Activated T-cell treated with anti-CD3 and anti-CD28 coated beads, Interleukin-2, amount 50 U/mL, for 4 hours (primary cell): ENCODE data around the gene CAMTA1. TPM values are rescaled to one million over a fixed set of nuclear protein-coding genes. Genes with fewer than 3 reads are reported as not detected.
"Not testable (repeated sequence)": the region's sequence is repeated elsewhere in the genome, so short reads cannot be mapped to it uniquely, and the experiment has no call there.

Experiments
- ATAC-seq, 2 donors: fragments of 200-7000 bp; cut with Tn5 transposase; one replicate each; pipeline ENCODE4 v1.10.0; 2021
- DNase-seq: peaks from one replicate; pipeline ENCODE4 v3.0.0-alpha.2; 2020
- H3K27me3 Mint-ChIP-seq: one replicate; pipeline ENCODE4 v1.8.0; 2021; ENCODE audit warnings: low read depth, mixed read lengths
- H3K36me3 Mint-ChIP-seq: one replicate; pipeline ENCODE4 v1.8.0; 2022; ENCODE audit warnings: mixed read lengths; ENCODE audit not compliant: insufficient read depth
- H3K4me1 Mint-ChIP-seq: one replicate; pipeline ENCODE4 v1.8.0; 2021; ENCODE audit warnings: low read depth, mixed read lengths
- H3K4me3 Mint-ChIP-seq: one replicate; pipeline ENCODE4 v1.8.0; 2021; ENCODE audit warnings: mild to moderate bottlenecking, moderate library complexity, mixed read lengths
- H3K9me3 Mint-ChIP-seq: one replicate; pipeline ENCODE4 v1.8.0; 2021; ENCODE audit warnings: mixed read lengths
- total RNA-seq, 3 donors: library from RNA; stranded (reverse); gene quantifications; one replicate each; pipeline ENCODE4 v1.2.1, GENCODE V29; 2021

Gene CAMTA1
- total RNA-seq, 3 donors from 2014 or later, result 47.5 to 50.3 (median 47.7) TPM

DNA sequence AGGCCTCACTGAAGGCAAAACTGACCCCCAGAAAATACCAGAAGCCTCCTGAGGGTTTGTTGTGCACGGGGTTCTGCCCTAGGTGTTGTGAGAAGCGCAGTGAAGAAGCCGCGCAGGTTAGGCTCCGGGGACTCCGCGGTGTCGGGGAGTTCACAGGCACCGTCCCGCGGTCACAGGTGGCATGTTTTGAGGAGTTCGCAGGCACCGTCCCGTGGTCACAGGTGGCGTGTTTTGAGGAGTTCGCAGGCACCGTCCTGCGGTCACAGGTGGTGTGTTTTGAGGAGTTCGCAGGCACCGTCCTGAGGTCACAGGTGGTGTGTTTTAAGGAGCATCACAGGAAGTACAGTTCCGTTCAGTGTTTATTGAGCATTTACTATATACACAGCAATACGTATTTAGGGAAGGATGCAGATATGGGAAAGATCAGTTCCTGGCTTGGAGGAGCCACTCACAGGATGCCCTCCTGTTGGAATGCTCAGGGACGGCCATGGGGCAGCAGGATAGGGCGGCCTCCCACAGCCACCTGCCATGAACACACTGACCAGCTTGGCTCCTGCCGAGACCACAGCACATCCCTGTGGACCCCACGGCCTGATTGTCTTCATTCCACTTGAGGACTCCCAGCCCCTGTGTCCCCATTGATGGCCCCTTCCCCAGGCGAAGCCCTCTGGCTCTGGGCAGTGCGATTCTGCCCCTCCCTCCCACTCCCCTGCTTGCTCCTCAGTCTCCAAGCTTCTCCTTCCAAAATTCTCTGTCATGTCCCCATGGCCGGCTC, 899.8 kb downstream of the CAMTA1 start:
- Mint-ChIP-seq H3K4me1 (no peaks in the 10 kb centered on the region), H3K9me3 (no peaks in the 10 kb centered on the region), H3K27me3 (peaks cover 6% of the 10 kb centered on the region), H3K4me3 (no peak overlapping the region), H3K36me3 (no peaks in the 10 kb centered on the region)
- DNase-seq (no peak), ATAC-seq (no peak)

DNA sequence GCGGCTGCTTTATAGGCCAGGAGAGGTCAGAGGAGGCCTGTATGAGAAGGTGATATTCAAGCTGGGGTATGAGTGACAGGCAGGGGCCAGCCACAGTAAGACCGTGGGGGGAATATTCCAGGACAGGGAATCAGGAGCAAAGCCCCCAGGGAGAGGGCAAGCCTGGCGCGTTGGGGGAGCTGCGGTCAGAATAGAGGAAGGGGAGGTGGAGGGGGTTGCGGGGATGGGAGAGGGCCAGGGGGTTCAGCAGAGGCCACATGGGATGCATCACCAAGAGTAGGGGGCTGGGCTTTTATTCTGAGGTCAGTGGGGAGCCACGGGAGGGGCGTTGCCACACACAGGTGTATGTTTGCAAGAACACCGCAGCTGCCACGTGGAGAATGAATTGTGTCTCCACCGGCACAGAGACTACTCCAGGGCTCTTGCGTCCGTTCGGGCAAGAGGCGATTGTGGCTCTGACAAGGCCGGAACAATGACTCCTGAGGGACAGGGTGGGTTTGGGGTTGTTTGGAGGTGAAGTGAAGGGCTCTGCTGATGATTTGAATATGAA, 901.1 kb downstream of the CAMTA1 start:
- H3K4me3 Mint-ChIP-seq, result no peak overlapping the region
- H3K36me3 Mint-ChIP-seq, result no peaks in the 10 kb centered on the region
- ATAC-seq (no peak), DNase-seq (no peak)
- no peaks in the 10 kb centered on the region for H3K4me1 Mint-ChIP-seq
- H3K27me3 Mint-ChIP-seq, result peaks cover 11% of the 10 kb centered on the region
- H3K9me3 Mint-ChIP-seq, result peaks cover 1% of the 10 kb centered on the region

DNA sequence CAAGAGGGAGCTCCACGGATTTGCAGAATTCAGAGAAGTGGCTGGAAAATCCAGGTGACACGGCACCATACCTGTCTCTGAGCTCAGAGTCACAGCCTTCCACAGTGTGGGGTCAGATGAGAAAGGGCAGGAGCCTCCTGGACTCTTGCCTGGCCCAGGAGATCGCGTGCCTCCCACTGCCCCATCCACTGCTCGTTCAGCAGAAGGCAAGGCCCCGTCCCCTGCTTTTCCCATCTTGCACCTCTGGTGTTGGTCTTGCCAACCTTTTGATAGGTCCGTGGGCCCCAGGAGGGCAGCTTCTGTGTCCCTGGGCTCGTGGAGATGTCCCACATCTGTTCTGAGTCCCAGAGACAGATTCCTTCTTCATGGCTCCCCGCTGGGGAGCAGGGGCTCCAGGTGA, 902.2 kb downstream of the CAMTA1 start:
- Mint-ChIP-seq H3K27me3 (peaks cover 11% of the 10 kb centered on the region), H3K4me1 (no peaks in the 10 kb centered on the region), H3K36me3 (no peaks in the 10 kb centered on the region), H3K9me3 (peaks cover 3% of the 10 kb centered on the region), H3K4me3 (no peak overlapping the region)
- ATAC-seq, result no peak
- DNase-seq, result no peak

DNA sequence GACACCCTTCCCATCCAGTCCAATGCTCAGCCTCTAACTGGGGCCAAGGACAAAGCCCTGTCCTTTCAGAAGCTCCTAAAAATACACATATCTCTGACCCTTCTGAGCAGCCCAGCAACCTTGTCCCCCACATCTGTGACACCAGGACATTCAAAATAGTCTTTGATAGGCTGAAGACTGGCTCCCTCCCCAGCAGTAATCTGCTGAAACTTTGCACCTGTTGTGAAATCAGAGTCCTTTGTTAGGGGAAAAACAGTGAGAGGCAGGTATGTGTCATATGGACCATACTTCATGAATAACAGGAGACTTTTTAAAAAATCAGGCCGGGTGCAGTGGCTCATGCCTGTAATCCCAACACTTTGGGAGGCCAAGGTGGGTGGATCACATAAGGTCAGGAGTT, 903.4 kb downstream of the CAMTA1 start:
- H3K36me3 Mint-ChIP-seq, result no peaks in the 10 kb centered on the region
- DNase-seq (no peak), ATAC-seq (no peak)
- H3K4me1 Mint-ChIP-seq, result no peaks in the 10 kb centered on the region
- H3K9me3 Mint-ChIP-seq, result peaks cover 3% of the 10 kb centered on the region
- peaks cover 11% of the 10 kb centered on the region for H3K27me3 Mint-ChIP-seq
- no peak overlapping the region for H3K4me3 Mint-ChIP-seq

DNA sequence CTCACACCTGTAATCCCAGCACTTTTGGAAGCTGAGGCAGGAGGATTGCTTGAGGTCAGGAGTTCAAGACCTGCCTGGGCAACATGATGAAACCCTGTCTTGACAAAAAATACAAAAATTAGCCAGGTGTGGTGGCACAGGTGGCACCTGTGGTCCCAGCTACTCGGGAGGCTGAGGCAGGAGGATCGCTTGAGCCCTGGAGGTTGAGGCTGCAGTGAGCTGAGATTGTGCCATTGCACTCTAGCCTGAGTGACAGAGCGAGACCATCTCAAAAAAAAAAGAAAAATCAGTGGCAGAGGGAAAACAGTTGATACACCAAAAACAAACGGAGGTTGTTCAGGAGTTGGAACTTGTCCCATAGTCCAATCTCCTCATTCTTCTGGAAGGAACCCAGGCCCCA, 904.1 kb downstream of the CAMTA1 start:
- H3K4me1 Mint-ChIP-seq, H3K9me3 Mint-ChIP-seq, H3K4me3 Mint-ChIP-seq, H3K36me3 Mint-ChIP-seq, ATAC-seq, DNase-seq: not testable (repeated sequence)
- H3K27me3 Mint-ChIP-seq, result peaks cover 11% of the 10 kb centered on the region

DNA sequence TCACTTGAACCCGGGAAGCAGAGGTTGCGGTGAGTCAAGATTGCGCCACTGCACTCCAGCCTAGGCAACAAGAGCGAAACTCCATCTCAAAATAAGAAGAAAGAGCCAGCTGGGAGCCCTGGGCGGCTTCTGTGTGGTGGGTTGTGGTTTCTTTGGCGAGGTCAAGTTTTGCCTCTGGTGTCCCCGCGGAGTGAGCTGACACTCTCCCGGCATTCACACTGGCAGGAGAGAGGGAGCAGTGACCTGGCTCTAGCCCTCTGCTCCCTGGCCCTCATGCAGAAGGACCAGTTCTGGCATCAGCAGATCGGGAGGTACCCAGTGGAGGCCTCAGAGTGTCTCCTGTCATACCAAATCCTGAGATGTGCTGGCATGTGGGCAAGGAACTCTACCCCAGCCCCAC, 904.8 kb downstream of the CAMTA1 start:
- Mint-ChIP-seq H3K9me3 (peaks cover 3% of the 10 kb centered on the region), H3K4me3 (no peak overlapping the region), H3K27me3 (peaks cover 11% of the 10 kb centered on the region), H3K4me1 (no peaks in the 10 kb centered on the region), H3K36me3 (no peaks in the 10 kb centered on the region)
- no peak for DNase-seq
- ATAC-seq, result no peak

DNA sequence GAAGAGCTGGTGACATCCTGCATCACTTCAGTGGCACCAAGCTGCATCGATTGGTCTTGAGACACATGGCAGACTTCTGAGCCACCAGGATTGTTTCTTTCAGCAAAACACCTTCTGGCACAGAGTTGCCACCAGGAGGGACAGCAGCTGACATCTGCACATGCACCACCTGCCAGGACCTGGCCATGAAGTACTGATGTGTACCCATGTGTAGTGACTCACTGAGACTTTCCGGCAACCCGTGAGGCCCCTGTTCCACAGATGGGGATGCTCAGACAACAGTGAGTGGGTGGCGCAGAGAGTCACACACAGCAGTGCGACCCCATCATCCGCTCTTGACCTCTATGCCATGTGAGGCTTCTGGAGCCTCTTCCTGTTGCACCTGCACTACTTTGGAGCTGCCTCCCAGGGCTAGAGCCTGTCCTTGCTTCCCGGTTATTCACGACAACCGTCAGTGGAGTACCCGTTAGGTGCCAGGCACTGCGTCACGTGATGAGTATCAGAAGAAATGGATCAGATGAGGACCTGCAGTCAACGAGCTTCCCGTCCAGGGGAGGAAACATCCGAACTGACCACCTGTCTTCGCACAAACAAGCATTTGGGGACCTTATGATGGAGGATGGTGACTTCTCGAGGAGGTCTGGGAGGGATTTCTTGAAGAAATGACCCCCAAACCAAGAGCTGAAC, 905.4 kb downstream of the CAMTA1 start:
- no peaks in the 10 kb centered on the region for H3K4me1 Mint-ChIP-seq
- no peak for ATAC-seq
- no peak for DNase-seq
- H3K27me3 Mint-ChIP-seq, result peaks cover 11% of the 10 kb centered on the region
- H3K4me3 Mint-ChIP-seq, result no peak overlapping the region
- peaks cover 3% of the 10 kb centered on the region for H3K9me3 Mint-ChIP-seq
- no peaks in the 10 kb centered on the region for H3K36me3 Mint-ChIP-seq

DNA sequence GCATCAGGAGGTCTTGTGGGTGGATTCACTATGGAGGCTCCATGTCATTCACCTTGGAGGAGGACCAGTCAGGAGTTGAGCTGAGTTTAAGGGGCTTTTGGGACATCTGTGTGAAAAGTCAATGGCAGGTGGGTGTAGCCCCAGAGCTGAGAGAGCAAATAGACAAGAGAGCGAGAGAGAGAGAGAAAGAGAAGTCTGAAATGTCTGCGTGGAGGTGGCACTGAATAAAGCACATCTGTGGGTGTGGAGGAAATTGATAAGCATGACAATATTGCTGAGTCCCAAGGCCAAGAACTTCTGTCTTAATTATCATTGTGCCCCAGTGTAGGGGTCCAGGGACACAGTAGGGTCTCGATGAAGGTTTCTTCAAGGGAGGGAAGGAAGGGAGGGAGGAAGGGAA, 906.3 kb downstream of the CAMTA1 start:
- Mint-ChIP-seq H3K36me3 (no peaks in the 10 kb centered on the region), H3K4me1 (no peaks in the 10 kb centered on the region), H3K27me3 (peaks cover 11% of the 10 kb centered on the region), H3K9me3 (peaks cover 3% of the 10 kb centered on the region), H3K4me3 (no peak overlapping the region)
- no peak for DNase-seq
- no peak for ATAC-seq

DNA sequence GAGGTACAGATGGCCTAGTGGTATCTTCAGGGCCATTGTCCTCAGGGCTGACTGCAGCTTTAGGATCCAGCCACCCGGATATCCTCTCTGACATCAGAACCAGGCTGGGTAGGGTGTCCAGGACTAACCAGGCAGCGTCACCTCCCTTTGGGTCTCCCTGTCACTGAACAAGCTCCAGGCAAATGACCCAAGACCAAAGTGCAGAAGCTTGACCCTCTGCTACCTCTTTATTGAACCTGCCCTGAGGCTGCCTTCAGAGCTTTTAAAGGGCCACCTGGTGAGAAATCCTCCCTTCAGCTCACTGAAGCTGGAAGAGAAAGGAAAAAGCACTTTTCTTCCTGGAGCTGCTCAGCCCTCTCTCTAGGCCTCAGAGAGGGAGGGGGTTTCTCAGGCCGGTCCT, 906.8 kb downstream of the CAMTA1 start:
- peaks cover 9% of the 10 kb centered on the region for H3K27me3 Mint-ChIP-seq
- H3K36me3 Mint-ChIP-seq, result no peaks in the 10 kb centered on the region
- ATAC-seq (no peak), DNase-seq (no peak)
- peaks cover 3% of the 10 kb centered on the region for H3K9me3 Mint-ChIP-seq
- no peak overlapping the region for H3K4me3 Mint-ChIP-seq
- no peaks in the 10 kb centered on the region for H3K4me1 Mint-ChIP-seq

DNA sequence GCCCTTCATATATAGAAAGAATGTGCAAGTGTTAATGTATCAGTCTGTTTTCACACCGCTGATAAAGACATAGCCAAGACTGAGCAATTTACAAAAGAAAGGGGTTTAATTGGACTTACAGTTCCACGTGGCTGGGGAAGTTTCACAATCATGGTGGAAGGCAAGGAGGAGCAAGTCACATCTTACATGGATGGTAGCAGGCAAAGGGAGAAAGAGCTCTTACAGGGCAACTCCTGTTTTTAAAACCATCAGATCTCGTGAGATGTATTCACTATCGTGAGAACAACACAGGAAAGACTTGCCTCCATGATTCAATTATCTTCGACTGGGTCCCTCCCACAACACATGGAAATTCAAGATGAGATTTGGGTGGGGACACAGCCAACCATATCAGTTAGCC, 907.8 kb downstream of the CAMTA1 start:
- H3K27me3 Mint-ChIP-seq, H3K4me1 Mint-ChIP-seq: not testable (repeated sequence)

DNA sequence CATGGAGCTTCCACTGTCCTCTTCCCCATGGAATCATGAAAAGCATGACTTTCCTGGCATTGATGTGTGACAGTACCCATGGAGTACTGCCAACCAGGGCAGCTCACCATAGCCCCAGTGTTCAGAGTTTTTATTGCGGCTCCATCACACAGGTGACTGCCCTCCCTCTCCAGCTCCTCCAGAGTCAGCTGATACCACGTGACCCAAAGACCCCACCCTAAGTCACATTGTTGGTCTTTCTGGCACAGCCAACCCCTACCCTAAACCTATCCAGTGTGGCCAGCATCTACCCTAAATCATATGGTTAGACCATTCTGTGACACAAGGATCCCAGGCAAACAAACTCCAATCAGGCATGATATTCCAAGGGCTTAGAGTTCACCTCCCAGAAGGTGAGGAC, 908.4 kb downstream of the CAMTA1 start:
- peaks cover 3% of the 10 kb centered on the region for H3K9me3 Mint-ChIP-seq
- no peak overlapping the region for H3K4me3 Mint-ChIP-seq
- peaks cover 8% of the 10 kb centered on the region for H3K27me3 Mint-ChIP-seq
- no peaks in the 10 kb centered on the region for H3K36me3 Mint-ChIP-seq
- H3K4me1 Mint-ChIP-seq, result peaks cover under 1% of the 10 kb centered on the region
- DNase-seq (no peak), ATAC-seq (no peak)

More for the DNA sequence above, 907.8 kb downstream of the CAMTA1 start:
- H3K9me3 Mint-ChIP-seq, H3K36me3 Mint-ChIP-seq, H3K4me3 Mint-ChIP-seq, ATAC-seq, DNase-seq: not testable (repeated sequence)

DNA sequence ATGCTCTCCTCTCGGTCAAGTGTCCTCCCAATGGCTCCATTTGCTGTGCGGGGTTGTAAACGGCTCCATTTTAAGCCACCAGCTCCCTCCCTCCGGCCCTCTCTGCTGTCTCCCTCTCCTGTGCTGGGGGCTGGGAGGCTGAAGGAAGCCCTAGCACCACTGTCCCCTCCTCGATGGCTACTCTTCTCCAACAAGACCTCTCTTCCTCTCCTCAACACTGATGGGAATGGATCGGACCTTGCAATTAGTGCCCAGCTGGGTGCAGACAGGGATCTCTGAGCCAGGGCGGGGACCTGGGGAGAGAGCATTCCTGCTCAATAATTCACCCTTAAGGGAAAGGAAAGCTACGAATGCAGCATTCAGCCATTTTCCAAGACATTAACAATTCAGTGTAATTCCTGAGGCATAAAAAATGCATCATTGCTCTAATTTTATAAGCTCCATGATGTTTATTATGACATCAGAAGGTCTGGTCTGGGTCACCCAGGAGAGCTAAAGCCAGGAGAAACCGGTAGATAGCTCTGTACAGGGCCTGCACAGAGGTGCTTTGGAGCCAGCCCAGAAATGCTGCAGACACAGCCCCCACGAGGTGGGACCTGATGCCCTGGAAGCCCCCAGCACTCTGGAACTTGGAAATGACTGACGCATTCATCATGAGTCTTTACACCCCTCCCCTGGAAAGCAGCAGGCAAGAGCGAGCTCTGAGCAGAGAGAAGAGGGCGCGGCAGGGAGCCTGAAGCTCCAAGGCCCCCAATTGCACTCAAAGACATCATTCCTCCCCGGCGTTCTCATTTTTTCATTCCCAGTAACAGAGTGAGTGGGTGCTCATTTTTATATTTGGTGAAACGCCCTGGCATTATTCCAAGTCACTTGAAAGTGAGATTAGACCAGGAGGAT, 909.6 kb downstream of the CAMTA1 start:
- H3K9me3 Mint-ChIP-seq, result peaks cover 3% of the 10 kb centered on the region
- ATAC-seq (no peak), DNase-seq (no peak)
- no peaks in the 10 kb centered on the region for H3K36me3 Mint-ChIP-seq
- peaks cover 5% of the 10 kb centered on the region for H3K27me3 Mint-ChIP-seq
- no peak overlapping the region for H3K4me3 Mint-ChIP-seq
- peaks cover 12% of the 10 kb centered on the region for H3K4me1 Mint-ChIP-seq

DNA sequence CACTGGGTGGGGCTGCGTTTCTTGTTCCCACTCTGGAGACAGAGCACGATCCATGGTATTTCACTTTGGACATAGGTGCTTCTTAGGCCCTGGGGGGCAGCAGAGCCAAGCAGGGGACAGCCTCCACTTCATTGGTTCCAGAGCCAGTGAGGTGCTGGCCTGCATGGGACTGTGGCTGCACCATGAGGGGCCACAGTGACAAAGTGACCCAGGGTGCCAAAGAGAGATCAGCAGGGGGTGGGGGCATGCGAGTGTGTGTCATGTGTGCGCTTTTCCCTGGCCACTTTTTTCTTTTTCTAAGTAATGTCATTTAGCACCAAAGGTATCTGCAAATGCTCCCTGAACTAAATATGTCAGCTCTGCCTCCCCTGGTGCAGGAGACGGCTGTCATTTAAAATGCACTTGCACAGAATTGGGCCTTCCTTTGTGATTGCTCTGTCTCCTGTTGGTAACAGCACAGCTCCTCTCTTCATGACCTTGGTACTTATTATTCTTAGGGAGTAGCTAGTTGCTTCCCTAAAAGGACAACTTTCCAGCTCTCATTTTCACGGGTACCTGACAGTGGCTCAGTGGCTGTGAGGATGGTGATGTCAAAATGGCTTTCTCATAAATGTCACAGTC, 910.4 kb downstream of the CAMTA1 start:
- Mint-ChIP-seq H3K36me3 (no peaks in the 10 kb centered on the region), H3K9me3 (peaks cover 3% of the 10 kb centered on the region), H3K27me3 (peaks cover 5% of the 10 kb centered on the region), H3K4me3 (no peak overlapping the region), H3K4me1 (peaks cover 13% of the 10 kb centered on the region)
- ATAC-seq (no peak), DNase-seq (no peak)

DNA sequence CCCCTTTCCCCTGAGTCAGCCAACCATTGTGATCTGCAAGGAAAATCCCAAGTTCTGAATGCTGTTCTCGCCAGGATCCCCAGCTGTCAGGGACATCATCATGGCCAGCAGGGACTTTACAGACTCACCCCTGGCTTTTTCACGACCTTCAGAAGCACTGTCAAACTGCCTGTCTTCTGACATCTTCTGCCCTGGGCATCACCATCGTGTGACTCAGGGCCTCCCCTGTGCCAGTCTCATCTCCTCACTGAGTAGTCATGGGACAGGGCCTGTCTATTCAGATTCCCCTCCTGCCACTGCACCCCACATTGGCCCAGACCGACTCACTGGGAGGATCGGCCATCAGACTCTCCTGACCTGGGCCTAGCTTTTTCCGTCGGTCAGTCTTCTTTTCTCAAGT, 913.4 kb downstream of the CAMTA1 start:
- DNase-seq (no peak), ATAC-seq (no peak)
- H3K9me3 Mint-ChIP-seq, result no peaks in the 10 kb centered on the region
- H3K4me1 Mint-ChIP-seq, result peaks cover 14% of the 10 kb centered on the region
- H3K27me3 Mint-ChIP-seq, result peaks cover 7% of the 10 kb centered on the region
- H3K4me3 Mint-ChIP-seq, result no peak overlapping the region
- H3K36me3 Mint-ChIP-seq, result no peaks in the 10 kb centered on the region
